NCI-H1417 (cell line): ENCODE results near the gene BRME1.
"Not testable (repeated sequence)": the region's sequence is repeated elsewhere in the genome, so short reads cannot be mapped to it uniquely, and the experiment has no call there.

Experiments
- DNase-seq, 3 experiments: peaks; one replicate each; lab custom pipeline; 2025; lab: John Stamatoyannopoulos, UW

BRME1 gene

GRCh38 chr19:13865571-13866462 is 40.1 kb downstream of the BRME1 start:
- DNase-seq, result peak in 2 of 3 experiments; percentile 71 to 80

- peak in 2 of 3 experiments; percentile 75 to 83 for DNase-seq
Observed at GRCh38 chr19:13864667-13865570, 41.0 kb downstream of the BRME1 start.

- DNase-seq, result peak in 2 of 3 experiments; percentile 49 to 62
Observed at GRCh38 chr19:13864046-13864666, 41.8 kb downstream of the BRME1 start.

DNA sequence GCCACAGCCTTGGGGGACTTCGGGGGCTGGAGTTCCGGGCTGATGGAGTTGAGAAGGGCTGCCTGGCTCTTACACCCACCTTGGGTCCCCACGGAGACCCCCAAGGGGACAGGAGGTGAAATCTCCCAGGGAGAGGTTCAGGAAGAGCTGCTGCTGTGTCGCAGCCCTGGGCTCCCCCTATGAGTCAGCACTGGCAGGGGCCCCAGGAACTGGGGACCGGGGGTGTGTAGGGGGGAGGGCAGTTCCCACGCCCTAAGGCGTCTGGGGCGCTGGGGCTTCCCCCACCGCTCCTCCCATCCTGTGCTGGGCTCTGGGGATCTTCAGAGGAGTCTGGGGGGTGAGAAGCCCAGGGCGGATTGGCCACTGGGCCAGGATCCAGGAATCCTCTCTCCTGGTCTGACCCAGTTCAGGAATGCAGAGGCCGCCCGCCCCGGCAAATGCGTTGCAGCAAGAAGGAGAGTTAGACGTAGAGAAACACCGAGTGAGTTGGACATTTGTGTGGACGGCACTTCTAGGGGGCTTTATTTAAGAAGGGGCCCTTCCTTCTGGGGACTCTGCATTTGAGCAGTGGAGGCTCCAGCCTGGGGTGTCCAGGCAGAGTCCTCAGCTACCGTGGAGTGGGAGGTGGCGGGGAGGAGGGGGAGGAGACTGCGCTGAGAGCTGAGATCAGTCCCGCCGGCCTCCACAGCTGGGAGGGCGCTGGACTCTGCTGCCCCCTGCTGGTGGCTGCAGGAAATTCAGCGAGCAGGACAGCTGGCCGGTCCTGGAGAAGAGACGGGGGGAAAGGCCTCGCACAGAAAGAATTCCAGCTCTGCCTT is 44.0 kb downstream of the BRME1 start:
- DNase-seq, result peak; percentile 55 to 90 (median 85)

DNA sequence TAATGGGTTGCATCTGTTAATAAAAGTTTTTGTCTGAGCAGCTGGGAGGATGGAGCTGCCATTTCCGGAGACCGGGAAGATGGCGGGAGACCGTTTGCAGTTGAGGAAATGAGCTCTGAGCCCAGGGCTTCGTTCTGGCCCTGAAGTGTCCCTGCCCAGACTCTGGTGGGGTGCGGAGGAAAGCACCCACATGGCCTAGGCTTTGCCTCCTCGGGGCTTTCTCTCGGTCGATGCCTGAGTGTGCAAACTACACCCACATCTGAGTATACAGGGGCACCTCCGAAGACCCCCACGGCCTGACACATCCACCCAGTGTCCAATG is 44.6 kb downstream of the BRME1 start:
- no peak for DNase-seq

- DNase-seq, result no peak
Observed at GRCh38 chr19:13860679-13861391, 45.1 kb downstream of the BRME1 start.

GRCh38 chr19:13859361-13859880 is 46.5 kb downstream of the BRME1 start:
- DNase-seq, result peak in 1 of 3 experiments; percentile 28

DNA sequence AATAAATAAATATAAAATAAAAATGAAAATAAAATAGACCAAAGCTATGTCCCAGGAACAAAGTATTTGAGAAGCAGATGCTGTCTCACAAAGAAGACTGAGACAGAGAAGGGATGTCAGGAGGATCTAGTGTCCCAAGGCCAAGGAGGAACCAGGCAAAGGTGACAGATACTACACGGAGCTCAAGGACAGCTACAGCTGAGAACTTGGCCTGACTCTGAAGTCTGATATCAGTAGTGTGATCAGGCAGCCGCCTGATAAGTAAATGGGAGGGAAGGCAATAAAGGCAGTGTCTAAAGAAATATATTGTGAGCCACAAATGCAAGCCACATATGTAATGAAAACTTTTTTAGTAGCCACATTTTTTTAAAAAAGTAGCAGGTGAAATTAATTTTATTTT is 49.4 kb downstream of the BRME1 start:
- no peak for DNase-seq

DNA sequence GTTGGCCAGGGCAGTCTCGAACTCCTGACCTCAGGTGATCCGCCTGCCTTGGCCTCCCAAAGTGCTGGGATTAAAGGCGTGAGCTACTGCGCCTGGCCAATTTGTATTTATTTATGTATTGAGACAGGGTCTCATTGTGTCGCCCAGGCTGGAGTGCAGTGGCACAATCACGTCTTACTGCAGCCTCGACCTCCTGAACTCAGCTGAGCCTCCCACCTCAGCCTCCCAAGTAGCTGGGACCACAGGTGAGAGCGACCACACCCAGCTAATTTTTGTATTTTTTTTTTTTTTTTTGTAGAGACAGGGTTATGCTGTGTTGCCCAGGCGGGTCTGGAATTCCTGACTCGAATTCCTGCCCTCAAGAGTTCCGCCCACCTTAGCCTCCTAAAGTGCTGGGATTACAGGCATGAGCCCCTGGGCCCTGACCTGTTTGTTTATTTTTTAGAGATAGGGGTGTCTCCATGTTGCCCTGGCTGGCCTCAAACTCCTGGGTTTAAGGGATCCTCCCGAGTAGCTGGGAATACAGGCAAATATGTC is 53.7 kb downstream of the BRME1 start:
- not testable (repeated sequence) for DNase-seq

- DNase-seq, result not testable (repeated sequence)
Observed at GRCh38 chr19:13851734-13852114, 54.2 kb downstream of the BRME1 start.

DNA sequence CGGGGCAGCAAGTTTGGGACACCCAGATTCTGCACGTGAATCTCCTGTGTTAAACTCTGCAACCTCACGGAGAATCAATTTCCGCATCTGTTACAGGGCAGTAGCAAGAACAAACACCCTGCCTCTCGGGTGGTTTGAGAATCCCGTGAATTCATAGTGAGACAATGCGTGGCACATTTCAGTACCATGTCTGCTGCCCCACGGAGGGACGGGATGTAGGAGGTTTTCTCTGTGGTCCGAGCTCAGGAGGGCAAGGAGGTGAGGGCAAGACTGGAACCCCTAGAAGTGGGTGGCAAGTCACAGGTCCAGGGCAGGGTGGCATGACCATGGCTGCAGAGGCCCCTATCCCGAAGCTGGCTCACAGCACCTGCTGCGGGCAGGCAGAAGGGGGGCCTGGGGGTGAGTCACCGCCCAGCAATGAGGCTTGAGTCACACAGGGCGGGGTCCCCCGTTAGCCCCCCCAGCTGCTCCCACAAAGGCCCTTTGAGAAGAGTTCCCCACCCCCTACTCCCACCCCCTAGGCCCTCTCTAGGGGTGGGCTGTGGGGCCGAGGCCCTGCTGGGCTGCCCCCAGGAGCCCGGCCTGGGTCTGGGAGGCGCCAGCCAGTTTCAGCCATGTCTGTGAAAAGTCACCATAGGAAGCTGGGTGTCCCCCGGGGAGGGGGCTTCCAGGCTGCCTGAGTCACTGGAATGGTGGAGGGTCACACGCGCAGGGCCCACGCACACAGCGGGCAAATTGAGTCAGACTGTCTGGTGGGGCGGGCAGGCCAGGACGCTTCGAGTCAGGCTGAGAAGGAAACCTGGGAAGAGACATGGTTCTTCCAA is 54.8 kb downstream of the BRME1 start:
- DNase-seq, result peak in 2 of 3 experiments; percentile 29 to 34

DNA sequence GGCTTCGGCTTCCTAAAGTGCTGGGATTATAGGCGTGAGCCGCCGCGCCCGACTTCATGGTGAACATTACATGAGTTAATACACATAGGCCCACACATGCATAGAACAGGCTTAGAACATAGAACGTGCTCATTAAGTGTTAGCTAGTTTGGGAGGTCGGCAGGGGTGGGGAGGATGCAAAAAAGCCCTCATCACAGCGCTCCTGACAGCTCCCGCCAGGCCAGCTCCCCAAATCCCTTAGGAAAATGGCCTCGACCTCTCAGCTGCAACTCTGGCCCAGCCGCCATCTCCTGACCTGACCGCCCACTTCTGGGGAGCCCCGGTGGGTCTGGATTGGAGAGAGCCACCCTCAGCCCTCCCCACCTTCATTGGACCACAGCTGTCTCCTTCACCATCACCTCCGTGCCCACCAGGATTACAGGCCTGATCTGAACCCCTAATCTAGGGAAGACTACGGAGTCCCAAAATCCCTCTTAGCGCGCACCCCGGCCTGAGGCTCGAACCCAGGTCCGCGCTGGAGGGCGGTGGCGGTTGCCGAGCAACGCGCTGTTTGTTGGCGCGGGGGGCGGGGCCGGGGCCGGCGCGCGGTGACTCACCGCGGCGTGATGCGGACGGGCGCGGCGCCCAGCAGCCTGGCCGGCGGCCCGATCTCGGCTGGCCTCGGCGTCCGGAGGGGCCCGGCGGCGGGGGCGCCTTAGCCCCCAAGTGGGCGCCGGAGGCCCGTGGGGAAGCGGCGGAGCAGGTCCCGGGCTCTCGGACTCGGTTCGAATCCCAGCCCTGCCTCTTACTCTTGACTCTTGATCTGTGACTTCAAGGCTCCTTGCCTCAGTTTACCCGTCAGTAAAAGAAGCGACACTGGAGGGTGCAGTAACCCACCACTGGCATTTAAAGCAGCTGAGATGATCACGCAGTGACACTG is 55.7 kb downstream of the BRME1 start:
- peak in 2 of 3 experiments; percentile 71 to 79 for DNase-seq

- no peak for DNase-seq
Observed at GRCh38 chr19:13848798-13849676, 56.9 kb downstream of the BRME1 start.

DNA sequence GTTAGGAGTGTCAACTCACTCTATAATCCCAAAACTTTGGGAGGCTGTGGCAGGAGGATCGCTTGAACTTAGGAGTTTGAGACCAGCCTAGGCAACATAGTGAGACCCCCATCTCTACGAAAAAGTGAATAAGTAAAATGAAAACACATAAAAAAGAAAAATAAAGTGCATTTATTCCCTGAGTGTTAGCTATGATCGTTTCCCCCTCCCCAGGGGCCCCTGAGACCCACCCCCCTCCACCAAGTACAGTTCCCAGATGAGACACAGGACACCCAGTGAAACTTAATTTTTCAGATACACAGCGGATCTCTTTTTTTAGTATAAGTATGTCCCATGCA is 57.6 kb downstream of the BRME1 start:
- DNase-seq, result no peak

- peak; percentile 50 to 92 (median 92) for DNase-seq
Observed at GRCh38 chr19:13847407-13848339, 58.2 kb downstream of the BRME1 start.
